ENCODE measurements around the gene NAPG.
A peak's percentile ranks its signal among the peaks of the same experiment; 100 is the strongest.
"Not testable (repeated sequence)": the region's sequence is repeated elsewhere in the genome, so short reads cannot be mapped to it uniquely, and the experiment has no call there.

The NAPG gene

DNA sequence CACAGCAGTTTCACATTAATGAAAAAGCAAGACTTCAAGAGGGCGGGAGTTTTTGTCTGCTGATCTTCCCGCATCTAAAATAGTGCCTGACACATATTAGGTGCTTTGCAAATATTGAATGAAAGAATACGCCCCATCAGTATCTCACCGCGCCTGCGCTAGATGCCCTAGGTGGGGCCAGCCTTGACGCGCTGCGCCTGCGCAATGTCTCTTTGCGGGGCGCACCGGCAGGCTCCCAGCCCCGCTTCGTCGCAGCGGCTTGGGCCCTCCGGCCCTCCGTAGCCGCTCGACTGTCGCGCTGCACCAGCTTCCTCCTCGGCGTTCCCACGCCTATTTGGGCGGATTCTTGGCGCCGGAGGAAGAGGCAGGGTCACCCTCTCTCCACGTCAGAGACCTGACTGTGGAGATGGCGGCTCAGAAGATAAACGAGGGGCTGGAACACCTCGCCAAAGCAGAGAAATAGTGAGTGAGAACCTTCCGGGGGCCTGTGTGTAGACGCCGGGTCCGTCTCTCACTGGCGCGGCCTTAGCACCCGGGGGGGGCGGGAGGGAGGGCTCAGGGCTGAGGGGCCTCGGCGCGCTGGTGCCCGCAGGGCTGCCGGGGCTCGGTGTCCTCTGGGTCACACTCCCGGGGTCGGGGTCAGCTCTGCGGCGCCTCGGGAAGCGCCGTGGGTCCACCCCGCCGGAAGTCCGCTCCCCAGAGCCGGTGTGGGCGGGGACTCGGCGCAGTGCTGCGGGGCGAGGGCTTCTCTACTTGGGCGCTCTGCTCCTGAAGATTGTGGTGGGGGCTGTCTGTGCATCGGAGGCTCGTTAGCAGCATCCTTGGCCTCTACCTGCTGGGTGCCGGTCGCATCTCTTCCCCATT is at the start of gene NAPG:
TSS of gene NAPG (plus strand) at position 331 of the 864 bp plus-strand sequence. CDS start at position 407, 76 bp downstream.
- peak; percentile 69 to 80 for DNase-seq

DNA sequence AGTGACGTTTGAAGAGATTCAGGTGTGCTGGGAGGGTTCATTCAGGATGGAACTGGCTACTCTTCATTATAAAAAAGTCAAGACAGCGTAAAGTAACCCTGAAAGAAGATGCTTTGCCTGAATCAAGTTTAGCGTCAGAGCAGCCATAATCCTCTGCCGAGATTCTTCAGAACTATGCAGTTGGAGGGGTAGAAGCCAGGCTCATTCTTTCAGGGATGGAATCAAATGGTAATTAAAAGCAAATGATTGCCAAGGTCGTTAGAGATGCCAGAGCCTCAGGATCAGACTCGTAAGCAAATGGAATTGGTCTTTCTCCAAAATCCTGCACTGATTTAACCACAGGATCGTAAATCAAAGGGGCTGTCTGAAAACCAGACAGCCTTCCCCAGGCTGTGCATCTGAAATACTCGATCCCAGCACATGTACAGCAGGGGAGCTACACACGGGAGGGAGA is 49.5 kb upstream of the NAPG start:
- DNase-seq: no peak

DNA sequence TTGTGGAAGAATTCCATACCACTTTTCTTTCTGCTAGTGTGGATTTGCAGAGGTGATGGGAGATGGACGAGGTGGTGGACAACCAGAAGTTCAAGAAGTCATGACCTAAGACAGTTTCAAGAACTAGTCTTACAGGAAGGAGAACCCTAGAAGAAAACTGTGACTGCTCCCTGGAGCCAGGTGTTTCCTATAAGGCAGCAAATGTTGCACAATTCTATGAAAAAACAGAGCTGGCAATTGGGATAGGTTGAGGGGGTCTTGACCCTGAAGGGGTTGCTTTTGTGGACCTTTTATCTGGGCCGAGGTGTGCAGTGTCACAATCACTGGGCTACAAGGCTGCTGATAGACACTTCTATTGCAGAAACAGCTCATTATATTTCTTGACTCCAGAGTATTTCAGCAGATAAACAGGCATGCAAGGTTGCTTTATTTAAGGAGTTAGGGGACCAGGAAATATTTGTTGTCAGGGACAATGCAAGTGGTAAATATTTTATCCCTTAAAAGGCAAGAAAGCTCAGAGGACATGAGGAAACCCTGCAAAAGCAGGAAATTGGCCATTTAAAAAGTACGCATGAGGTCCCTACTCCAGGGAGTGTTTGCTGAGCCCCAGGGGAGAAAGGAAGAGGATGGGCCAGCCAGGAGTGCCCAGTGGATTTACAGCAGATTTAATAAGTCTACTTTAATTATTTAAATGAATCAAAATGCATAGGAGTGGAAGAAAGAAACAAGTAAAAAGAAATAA is 48.5 kb upstream of the NAPG start:
- DNase-seq: no peak

- DNase-seq: no peak
Observed at GRCh38 chr18:10477863-10478260, 48.0 kb upstream of the NAPG start.

DNA sequence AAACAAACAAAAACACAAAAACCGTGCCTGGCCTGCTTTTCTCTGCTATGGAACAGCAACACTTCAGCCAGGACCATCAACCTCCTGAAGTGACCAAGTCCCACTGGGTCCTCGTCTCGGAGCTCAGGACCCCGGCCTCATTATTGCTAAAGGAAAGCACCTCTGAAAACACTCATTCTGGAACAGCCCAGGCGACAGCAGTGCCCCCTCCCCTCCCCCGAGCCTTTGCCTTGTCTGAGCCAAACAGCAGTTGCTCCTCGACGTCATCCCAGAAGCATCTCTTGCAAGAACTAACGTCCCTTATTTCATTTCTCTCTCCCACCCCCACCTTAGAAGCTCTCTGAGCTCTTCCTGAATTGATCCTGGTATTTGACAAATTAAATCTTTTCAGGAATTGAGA is 44.0 kb upstream of the NAPG start:
- no peak for DNase-seq

DNA sequence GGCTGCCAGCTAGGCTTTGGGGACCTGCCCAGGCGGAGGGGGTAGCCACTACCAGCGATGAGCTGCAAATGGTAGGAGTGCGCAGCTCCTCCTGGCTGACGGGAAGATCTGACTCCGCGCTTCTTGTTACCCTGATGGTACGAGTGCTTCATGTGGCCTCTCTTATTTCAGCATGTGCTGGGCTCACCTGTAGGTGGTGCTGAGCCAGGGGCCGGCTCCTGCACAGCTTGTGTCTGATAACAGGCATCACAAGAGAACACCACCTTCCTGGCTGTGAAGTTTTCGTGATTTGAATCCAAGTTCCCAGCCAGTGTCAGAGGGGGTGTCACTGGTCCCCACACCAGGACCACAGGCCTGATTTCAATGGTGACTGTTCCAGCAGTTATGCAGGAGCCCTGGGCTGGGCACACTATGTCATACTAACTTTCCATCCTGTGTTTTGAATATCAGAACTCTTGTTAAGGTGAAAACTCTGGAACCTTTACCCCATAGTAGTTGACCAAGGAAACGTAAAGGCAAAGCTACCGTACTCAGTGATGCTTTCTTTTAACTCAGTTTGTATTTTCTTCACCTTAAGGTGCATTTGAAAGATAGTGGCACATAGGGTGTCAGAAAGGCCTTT is 43.4 kb upstream of the NAPG start:
- no peak for DNase-seq

DNA sequence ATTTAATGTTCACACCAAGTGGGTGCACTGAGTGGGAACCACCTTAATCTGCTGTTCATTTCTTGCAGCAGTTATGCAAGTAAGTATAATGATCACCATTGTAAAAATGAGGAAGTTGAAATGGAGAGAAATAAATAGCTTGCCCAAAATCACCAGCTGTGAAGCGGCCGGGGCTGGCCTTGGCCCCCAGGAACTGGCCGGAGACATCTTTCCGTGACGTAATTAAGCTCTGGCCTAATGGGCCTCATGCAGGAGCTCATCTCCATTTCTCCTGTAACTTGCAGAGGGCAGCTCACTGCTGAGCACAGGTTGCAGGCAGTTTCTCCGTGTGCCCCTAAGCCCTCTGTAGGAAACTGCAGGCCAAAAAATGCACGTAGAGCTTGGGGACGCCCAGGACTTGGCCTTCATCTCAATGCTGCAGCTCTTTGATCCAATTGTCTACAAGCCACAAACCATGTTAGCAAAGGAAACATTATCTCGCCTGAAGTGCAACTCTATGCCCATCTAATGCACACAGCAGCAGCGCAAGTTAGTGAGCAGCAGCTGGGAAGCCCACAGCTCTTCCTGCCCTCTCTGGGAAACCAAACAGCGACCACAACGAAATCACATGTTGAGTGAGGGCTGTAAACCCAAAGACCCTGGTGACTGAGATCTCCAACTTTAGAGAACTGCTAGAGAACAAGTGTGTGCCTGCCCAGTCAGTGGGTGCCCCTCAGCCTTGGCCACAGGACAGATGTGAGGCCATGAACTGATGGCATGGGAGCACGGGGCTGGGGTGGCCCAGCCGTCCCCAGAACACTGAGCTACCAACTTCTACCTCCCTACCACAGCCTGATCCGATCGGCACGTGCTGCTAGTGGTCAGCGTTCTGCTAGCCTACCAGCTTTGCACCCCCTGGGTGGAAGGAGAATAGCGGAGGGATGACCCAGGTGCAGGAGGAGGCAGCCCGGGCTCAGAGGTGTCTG is 42.6 kb upstream of the NAPG start:
- no peak for DNase-seq

- no peak for DNase-seq
Observed at GRCh38 chr18:10485475-10485874, 40.4 kb upstream of the NAPG start.

DNA sequence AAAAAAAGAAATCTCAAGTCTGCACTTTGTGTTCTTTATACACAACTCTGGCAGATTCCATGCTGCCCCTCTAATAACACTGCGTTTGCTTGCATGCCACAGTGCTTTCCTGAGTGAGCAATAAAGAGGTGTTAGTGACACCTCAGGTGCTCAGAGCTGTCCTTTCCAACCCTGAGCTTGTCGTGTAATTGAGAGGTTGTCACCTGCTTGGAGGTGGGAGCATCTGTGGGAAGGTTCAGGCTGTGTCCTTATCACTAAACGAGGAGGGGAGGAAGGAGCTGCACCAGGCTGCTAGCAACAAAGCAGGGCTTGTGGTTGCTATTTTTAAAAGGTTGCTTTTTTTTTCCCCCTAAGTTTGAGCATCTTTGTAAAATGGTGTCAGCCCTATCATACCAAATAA is 39.5 kb upstream of the NAPG start:
- DNase-seq: no peak

GRCh38 chr18:10487154-10487553 is 38.7 kb upstream of the NAPG start:
- no peak for DNase-seq

DNA sequence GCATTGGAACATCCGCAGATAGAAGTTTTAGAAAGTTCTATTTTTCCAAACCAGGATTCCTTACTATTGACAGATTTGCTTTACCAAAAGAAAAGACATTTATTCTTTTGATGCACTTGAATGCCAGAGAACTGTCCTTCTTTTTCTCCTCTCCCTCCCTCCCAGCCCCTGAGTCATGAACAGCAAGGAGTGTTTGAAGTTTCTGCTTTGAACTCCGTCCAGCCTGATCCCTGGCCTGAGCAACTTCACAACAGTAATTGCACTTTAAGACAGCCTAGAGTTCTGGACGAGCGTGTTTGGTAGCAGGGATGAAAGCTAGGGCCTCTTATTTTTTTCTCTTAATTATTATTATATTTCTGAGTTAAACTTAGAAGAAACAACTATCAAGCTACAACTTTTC is 37.8 kb upstream of the NAPG start:
- no peak for DNase-seq

GRCh38 chr18:10490401-10491165 is 35.2 kb upstream of the NAPG start:
- no peak for DNase-seq

GRCh38 chr18:10495936-10496335 is 29.9 kb upstream of the NAPG start:
- DNase-seq: no peak

DNA sequence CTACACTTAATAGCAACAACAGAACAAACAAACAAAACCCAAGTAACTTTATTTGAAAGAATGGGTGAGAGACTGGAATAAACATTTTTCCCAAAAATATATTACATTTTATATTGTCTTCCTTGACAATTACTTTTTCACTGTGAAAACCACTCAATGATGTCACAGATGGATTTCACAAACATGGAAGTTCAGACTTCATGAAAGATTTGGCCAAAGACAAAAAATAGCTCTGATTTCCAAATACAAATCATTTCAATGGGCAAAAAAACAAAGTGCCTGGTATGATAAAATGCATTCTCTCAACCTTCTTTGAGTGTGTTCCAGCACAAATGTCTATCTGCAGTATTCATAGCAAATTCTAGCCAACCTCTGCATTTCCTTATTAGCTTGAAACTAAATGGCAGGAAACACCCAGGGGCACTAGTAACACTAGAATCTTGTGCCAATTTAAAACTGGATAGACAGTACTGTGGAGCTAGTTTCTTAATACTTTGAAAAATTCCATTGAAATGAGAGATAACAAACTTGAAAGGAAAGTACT is 28.5 kb upstream of the NAPG start:
- no peak for DNase-seq

DNA sequence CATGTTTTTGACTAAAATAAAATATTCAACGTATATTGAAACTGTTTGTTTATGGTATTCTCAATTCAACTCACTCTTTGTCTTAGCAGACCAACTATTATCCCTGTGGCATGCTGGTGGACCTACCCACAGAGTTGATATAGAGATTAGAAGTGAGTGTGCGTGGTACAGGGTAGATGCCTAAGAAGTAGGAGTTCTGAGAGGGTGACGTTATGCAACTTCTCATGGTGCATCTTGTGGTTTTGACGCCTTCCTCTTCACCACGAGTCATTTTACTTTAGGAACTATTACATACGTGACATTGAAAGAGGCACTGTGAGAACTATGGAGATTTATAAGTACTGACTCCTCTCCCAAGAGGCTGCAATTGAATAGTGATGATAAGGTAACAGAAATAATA is 26.6 kb upstream of the NAPG start:
- no peak for DNase-seq

GRCh38 chr18:10500038-10500437 is 25.8 kb upstream of the NAPG start:
- DNase-seq: no peak

- DNase-seq: no peak
Observed at GRCh38 chr18:10504723-10505122, 21.1 kb upstream of the NAPG start.

DNA sequence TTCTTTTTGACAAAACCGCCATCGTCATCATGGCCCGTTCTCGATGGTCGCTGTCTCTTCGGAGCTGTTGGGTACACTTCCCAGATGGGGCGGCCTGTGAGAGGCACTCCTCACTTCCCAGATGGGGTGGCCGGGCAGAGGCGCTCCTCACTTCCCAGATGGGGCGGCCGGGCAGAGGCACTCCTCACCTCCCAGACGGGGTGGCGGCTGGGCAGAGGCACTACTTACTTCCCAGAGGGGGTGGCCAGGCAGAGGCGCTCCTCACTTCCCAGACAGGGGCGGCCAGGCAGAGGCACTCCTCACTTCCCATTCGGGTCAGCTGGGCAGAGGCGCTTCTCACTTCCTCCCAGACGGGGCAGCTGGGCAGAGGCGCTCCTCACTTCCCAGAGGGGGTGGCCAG is 19.9 kb upstream of the NAPG start:
- not testable (repeated sequence) for DNase-seq

- no peak for DNase-seq
Observed at GRCh38 chr18:10508591-10508990, 17.2 kb upstream of the NAPG start.

DNA sequence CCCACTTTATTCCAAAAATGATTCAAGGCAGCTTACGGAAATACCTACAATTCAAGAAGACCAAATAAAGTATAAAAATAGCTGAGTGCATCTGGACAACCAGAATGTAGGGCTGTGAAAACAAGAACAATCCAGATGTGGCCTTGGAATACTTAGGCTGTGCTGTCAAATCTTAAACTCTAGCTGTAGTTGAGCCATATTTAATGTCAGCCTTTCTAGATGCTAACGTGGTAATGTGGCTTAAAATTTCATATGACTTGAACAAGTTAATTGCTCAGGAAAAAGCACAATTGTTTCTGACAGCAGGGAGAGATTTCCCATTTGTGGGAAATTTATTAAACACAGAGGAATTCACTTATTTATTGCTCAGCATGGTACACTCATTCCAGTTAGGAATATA is 14.6 kb upstream of the NAPG start:
- DNase-seq: no peak

DNA sequence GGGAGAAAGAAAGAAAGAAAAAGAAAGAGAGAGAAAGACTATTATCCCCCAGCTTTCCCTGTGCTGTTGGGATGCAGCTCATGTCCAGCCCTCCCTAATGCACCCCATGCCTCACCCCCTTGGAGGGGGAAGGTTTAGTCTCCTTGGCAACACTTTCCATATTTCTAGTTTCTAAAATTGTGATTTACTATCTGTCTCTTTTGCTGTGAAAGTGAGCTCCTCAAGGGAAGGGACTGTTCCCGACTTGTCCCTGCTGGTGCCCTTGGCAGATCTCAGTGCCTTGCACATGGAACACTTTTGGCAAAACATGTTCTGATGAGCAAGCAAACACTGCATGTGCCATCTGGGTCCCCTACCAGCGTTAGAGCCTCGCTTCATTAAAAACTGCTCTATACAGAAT is 11.7 kb upstream of the NAPG start:
- no peak for DNase-seq
